DMS153 treated with DMSO at 0.1 percent for 48 hours (cell line): ENCODE results near the gene SREK1.

Source experiments
- DNase-seq: peaks from one replicate; lab custom pipeline; 2025; ENCODE audit not compliant: unreplicated experiment; lab: John Stamatoyannopoulos, UW

SREK1 gene

DNA sequence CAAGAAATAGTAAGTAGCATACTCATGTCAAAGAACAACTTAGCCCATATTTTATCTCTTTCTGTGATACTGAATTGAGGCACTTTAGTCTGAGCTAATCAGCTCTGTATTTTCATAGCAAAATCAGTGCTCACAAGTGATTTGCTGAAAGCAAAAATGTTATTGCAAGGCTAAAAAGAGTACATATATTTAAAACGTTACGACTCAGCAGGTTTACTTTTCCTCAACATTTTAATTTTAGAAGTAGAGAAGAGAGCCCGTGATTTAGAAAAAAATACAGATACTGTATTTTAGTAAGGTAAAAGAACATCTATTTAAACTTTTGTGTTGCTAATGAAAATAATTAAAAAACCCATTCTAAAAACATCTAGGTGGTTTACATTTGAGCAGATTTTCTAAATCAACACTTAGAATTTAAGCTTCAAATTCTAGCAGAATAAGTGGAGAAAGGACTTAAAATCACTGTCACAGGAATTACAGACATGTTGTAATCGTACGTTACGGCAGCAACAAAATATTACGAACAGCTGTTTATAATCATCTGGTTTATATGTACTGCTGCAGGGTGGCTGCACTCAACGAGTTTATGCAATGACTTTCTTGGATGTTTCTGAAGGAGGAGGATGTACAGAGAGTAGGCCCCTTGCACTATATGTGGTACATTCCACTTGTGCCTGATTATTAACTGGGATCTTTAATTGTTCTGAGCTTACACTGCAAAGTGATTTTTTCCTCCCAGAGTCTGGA is 20.1 kb downstream of the SREK1 start:
- DNase-seq: no peak

DNA sequence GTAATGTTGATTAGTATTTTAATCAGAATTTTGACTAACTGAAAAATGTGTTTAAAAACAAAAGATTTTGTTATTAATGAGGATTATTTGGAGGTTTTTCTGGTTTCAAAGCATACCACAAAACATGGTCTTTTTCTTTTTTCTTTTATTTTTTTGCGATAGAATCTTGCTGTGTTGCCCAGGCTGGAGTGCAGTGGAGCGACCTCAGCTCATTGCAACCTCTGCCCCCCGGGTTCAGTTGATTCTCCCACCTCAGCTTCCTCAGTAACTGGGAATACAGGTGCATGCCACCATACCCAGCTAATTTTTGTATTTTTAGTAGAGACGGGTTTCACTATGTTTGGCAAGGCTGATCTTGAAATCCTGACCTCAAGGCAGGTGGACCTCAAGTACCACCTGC is 24.1 kb downstream of the SREK1 start:
- no peak for DNase-seq

DNA sequence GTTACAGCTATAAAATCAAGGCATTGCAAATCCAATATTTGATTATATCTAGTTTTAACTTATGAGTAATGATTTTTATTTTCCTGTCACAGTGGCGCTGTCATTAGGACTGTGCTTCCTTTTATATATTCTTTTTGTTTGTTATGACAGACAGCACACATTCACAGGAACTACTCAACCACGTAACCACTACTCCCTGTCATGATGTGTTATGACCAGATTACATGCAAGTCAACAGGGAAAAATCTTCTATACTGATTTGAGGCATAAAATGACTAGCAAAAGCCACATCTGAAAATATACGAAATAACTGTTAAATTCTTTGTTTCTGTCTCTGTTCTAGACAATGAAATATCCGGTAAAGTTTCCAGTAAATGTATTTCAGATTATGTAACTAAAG is 25.4 kb downstream of the SREK1 start:
- DNase-seq: no peak

DNA sequence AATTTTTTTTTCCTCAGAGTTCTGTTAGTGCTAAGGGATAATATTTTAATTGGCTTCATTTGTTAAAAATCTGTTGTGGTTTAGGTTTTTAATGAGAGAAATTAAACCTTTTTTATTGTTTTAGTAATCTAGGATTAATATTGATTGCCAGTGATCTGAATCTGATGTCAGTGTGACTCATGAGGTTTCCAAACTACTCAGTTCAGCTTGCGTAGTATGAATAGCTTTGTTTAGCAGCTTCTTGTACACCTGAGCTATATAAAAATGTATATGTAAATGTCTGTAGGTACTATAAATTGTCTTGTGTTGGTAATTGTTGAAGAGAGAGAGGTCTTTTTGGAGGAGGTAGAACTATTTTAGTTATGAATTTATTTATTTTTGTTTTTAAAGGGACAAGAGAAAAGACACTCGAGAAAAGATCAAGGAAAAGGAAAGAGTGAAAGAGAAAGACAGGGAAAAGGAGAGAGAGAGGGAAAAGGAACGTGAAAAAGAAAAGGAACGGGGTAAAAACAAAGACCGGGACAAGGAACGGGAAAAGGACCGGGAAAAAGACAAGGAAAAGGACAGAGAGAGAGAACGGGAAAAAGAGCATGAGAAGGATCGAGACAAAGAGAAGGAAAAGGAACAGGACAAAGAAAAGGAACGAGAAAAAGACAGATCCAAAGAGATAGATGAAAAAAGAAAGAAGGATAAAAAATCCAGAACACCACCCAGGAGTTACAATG is 26.3 kb downstream of the SREK1 start:
- DNase-seq: no peak

DNA sequence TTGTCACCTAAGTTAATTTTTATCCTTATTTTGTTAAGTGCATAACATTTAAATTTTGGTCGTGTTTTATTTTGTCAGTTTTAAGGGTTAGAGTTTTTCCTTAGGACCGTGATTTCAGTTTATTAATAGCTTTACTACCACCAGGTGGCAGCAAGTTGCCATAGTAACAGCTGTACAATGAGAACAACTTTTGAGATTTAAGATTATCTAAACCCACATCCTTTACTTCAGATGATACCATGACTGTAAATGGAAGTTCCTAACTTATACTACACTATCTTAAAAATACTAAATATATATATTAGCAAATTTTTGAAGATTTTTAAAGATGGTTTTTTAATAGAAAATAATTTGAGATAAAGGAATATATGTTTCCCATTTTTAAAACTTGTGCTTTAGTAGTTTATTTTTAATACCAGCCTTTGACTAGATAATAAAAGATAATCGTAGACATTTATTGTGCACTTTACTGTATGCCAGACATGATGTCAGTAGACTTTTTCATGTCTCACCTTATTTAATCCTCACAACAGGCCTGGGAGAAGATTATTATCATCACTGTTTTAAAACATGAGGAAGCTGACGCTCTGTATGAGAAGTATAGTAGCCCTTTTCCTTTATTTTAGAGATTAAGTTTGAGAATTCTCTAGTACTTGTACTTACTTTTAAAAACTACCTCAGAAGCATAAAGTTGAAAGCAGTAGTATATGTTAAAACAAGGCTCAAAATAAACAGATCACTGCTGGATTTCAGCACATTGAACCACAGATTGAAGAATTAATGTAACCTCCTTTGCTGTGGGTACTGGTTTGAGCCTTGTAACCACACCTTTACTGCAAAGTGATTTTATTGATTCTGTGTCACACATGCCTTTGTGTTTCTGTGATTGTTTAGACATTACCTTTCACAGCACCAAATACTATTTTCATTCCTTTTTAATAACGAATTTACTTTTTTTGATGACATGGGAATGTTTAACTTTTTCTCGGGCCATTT is 27.5 kb downstream of the SREK1 start:
- DNase-seq: no peak

DNA sequence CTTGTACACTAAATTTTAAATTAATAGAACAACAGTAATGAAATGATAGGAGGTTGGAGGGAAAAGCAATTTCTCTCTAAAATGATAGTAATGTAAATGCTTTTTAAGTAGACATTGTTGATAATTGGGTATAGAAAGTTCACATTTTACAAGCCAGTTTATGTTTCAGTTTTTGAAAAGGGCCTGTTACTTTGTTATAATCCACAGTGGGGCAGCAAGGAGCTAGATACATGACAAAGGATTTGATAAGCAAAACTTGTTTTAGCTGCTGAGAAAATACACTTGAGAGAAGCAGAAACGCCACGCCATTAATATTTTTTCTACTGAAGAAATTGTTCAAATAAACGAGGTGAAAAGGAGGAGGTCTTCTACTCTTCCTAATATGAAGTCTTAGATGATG is 30.2 kb downstream of the SREK1 start:
- no peak for DNase-seq

DNA sequence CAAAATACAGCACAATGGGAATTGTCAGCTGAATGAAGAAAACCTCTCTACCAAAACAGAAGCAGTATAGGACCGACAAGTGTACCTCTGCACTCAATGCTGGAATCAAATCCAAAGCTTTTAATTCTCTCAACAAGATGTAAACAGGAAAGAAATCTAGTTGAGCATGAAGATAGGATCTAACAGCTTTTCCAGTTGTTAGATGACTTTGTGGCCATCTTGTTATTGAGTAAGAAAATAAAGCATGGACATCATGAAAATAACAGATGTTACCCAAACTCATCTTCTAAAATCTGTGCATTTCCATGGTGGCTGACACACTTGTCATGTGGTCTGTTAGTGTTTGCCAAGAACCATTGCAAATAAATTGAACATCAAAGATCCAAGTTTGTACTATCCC is 34.7 kb downstream of the SREK1 start:
- DNase-seq: no peak

DNA sequence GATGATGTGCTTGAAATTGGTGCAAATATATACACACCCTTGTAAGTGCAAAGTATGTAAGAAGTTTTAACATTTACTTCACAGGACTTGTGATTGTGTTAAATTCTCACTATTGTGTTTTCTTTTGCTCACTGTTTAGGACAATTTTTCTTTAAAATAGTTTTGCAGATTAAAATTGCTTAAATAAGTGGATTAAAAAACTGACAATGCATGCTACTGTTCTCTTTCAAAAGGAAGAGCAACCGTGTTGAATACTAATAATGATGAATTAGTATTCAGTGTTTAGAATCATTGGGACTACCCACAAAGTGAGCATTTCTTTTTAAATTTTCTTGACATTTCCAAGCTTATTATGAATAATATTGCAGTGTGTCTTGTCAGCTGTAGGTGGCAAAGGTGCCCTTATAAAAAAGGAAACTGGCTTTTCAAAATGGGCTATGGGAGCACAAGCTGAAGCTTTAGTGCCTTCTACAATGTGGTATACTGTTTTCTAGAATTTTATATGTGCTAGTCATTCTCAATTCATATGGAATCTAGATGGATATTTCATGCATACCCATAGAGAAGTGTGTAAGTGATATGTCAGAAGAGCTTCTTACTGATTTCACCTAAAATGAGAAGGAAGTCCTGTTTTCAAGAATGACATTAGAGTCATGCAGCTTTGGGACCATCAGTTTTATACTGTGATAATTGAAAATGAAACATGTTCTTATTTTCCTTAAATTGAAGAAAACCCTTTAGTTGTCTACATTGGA is 35.4 kb downstream of the SREK1 start:
- no peak for DNase-seq

DNA sequence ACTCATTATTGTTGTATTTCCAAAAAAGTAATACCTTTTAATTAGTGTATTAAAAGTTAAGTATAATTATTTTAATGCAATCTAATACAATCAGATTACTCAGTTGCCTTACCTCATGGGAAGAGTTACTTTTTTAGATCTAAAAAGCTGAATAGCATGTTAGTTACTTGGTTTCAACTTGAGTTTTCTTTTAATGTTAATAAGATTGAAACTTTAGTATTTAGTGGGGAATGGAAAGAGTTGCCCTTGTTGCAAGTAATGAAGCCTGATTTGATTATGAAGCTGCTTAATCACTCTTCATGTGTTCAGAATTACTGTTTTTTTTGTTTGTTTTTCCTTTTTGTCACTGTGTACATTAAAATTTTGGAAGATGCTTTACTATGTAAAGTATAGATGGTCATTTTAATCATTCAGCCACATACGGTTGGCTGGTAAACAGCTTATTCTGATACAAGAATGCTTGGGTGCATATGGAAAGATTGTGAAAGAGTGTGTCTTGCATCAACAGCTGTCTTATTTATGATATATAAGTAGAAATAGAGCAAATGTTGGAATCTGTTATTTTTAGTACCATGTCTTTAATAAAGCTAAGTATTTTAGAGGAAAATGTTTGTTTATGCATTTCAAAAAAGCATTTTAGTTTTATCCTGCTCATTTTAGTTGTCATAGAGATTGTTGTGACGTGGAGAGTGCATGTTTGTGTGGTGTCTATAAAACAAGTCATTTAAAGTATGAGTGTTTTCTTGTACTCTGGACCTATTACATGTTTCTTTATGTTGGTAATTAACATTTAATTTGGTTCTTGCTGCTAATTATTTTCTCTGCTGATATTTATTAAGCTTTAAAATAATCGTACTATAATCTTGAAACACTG is 36.4 kb downstream of the SREK1 start:
- no peak for DNase-seq

DNA sequence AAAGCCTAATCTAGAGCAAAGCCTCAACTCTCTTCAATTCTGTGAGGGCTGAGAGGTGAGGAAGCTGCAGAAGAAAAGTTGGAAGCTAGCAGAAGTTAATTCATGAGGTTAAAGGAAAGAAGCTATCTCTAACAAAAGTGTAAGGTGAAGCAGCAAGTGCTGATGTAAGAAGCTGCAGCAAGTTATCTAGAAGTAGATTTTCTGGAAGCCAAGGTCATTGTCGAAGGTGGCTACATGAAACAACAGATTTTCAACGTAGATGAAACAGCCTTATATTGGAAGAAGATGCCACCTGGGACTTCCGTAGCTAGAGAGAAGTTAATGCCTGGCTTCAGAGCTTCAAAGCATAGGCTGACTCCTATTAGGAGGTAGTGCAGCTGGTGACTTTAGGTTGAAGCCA is 42.0 kb downstream of the SREK1 start:
- DNase-seq: no peak

DNA sequence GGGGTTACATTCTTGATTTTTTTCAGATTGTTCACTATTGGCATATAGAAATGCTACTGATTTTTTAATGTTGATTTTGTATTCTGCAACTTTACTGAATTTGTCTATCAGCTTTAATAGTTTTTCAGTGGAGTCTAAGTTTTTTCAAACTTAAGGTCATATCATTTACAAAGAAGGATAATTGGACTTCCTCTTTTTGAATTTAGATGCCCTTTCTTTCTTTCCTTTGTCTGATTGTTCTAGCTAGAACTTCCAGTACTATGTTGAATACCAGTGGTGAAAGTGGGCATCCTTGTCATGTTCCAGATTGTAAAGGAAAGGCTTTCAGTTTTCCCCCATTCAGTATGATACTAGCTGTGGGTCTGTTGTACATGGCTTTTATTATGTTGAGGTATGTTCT is 49.3 kb downstream of the SREK1 start:
- no peak for DNase-seq

DNA sequence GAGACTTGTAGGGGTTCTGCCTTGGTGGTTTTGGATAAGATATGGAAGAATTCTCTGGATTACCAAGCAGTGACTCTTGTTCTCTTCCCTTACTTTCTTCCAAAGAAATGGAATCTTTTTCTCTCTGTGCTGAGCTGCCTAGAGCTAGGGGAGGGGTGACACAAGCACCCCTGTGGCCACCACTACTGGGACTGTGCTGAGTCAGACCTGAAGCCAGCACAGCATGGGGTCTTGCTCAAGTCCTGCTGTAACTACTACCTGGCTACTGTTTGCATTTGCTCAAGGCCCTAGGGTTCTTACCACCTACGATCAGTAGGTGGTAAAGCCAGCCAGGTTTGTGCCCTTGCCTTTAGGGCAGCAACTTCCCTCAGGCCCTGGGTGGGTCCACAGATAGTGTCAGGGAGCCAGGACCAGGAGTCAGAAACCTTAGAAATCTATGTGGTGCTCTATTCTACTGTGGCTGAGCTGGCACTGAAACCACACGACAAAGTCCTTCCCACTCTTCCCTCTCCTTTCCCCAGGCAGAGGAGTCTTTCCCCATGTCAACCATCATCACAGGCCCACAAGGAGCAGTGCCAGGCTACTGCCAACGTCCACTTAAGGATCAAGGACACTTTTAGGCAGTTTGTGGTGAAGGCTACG is 53.8 kb downstream of the SREK1 start:
- DNase-seq: no peak

DNA sequence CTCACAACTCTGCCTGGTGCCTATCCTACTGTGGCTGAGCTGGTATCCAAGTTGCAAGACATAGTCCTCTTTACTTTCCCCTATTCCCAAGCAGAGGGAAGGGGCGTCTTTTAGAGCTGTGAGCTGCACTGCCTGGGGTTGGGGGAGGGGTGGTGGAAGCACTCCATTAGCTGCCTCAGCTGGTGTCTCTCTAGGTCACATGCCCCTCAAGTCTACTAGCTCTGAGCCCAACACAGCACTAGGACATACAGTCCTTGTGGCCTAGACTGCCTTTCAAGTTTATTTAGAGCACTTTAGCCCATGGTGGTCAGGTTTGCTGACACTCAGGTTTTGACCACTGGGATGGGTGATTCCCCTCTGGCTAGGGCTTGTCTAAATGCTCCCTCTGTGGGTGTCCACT is 54.7 kb downstream of the SREK1 start:
- DNase-seq: no peak

DNA sequence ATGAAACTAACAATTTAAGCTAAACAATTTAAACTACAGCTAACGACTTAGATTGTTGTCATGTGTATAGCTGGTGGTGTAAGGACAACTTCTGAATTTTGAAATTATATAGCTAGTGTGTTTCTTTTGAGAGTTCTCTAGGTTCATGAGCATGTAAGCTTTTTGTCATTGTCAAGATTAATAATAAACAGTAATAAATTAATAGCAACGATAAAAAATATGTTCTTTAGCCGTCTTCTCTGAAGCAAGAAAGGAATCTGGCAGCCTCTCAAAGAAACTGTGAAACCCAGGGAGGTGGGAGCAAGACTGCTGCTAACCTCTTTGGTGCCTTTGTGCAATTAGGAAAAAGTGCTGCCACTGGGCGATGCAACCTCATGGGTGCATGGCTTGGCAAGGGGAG is 59.4 kb downstream of the SREK1 start:
- no peak for DNase-seq

DNA sequence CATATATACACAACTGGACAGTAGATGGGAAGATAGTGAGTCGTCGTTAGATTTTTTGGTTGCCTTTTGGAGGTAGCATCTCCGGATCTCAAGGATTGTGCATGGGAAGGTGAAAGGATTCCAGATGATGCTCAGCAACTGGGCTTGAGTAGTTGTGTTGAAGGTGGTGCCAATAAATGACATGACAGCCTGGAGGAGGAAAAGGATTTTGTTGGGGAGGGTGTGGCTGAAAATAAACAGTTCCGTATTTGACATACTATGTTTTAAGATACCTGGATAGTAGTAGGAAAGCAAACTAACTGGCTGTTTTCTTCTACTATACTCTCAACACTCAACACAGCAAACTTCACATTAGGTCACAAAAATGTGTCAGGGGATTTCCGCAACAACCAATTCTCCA is 62.4 kb downstream of the SREK1 start:
- DNase-seq: no peak

DNA sequence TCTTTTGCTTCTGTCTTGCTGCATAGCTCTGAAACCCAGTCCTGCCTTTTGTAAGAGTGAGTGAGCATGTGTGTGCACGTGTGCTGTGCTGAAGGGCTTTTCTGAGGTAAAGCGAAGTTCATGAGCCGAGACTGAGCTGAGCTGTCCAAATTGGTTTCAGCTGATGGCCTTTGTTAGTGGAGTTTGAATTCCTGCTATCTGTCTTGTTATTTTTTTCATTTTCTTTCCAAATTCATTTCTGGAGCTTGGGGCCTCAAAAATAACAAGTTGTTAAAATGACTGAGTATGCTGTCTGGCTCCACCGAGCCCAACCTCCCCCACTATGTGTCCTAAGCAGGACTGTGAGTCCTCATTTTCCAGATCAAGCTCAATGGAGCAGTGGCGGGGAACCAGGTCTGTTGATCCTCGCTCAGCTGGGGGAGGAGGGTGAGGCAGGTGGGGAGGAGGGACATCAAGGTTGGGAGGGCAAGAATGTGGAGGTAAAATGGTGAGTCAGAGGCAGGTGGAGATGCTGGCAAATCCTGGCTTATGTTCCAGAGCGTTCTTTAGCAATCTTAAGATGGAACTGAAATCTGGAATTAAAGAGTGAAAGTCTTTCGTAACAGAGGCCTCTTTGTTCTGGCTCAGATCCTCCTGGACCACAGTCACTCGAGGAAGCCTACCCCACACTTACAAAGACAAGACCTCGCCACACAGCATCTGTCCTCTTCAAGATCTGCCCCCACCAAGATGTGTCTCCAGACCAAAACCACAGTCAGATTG is 63.9 kb downstream of the SREK1 start:
- no peak for DNase-seq

DNA sequence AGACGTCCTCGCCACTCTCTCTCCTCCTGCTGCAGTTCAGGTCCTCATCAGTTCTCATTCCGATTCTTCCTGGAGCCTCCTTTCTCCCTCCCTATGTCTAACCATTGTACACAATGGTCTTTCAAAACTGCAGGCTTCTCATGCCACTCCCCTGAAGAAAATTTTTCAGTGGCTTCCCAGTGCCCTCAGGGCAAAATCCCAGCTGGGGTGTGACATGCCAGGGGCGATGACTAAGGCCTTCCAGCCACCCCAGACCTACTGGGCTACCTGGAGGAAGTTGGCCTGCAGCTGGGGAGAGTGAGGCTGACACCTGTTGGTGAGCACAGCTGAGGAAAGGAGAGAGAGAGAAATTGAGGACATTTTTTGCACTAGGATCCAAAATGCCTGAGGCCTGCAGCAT is 65.2 kb downstream of the SREK1 start:
- DNase-seq: no peak

DNA sequence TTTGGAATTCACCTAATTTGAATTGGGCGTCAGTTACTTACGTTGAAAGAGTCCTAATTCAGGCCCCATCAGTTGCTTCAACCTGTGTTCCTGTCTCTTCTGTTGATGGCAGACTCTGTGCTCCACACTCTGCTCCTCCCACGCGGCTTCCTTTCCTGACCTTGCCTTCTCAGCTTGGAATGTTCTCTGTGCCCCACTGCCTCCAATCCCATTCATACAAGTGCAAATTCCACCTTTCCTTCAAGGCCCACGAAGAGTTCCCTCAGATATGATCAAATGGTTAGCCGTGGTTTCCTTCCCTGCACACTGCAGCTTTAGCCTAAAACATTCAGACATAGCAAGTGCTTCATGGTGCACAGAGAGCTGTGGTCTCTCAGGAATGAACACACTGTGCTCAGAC is 65.7 kb downstream of the SREK1 start:
- DNase-seq: no peak

DNA sequence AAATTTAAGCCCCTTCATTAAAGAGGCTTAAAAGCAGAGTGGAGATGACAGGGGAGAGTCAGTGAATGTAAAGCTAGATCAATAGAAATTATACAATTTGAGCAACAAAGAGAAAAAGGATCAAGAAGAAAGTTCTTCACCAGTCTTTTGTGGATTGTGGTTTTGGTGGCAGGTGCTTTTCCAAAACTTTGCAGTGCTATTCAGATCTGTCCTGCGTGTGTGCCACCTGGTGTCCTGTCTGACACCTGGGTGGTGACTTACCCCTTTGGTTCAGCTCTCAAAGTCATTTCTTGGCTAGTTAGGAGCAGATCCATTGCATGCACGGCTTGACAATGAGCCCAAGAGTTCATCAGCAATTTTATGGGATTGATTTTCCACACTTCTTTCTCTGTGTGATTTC is 69.4 kb downstream of the SREK1 start:
- DNase-seq: no peak
